Ovary (tissue), 9 donors: ENCODE measurements around the gene GPATCH4. TPM values are rescaled to one million over a fixed set of nuclear protein-coding genes. Genes with fewer than 3 reads are reported as not detected.

Experiments used
- DNase-seq, 5 donors: peaks; one replicate each; pipeline ENCODE4 v3.0.0-alpha.2; 2019 to 2020
- H3K27ac ChIP-seq, 2 donors: fragments of 200-600 bp; one replicate each; pipeline versions ENCODE4 v1.5.1 to v1.8.0; 2019 to 2022
- H3K27me3 ChIP-seq: fragments of 200-600 bp; one replicate; pipeline ENCODE4 v1.8.0; 2022
- H3K36me3 ChIP-seq: fragments of 200-600 bp; sonication (generic); one replicate; pipeline ENCODE4 v1.5.1; 2019
- H3K4me1 ChIP-seq: one replicate; pipeline ENCODE4 v1.8.1; 2013; ENCODE audit warnings: mild to moderate bottlenecking, moderate library complexity; ENCODE audit not compliant: insufficient read depth
- H3K4me3 ChIP-seq: fragments of 200-600 bp; sonication (generic); one replicate; pipeline ENCODE4 v1.5.1; 2017
- H3K9me3 ChIP-seq, 2 donors: fragments of 200-600 bp in 1 of 2; sonication (generic) in 1 of 2; one replicate each; pipeline versions ENCODE4 v1.5.1 to v1.8.1; 2013 to 2019; ENCODE audit warnings: mild to moderate bottlenecking in 1 of 2, moderate library complexity in 1 of 2
- EP300 ChIP-seq: sonication (generic); formaldehyde crosslinking; IDR thresholded peaks from one replicate; pipeline ENCODE4 v1.6.1; 2017; ENCODE audit warnings: antibody characterized with exemption
- POLR2A ChIP-seq: fragments of 450-650 bp; IDR thresholded peaks from one replicate; pipeline ENCODE4 v1.6.1; 2017; ENCODE audit warnings: antibody characterized with exemption, mild to moderate bottlenecking, moderate library complexity
- WGBS, 3 donors: extraction: QIAGEN DNeasy Blood & Tissue Kit in 1 of 3; methylation state at CpG; one replicate each; pipeline versions ENCODE4 v1.1.5 to v1.1.7; 2013 to 2017; 5-methylcytosine and 5-hydroxymethylcytosine counted together
- intact Hi-C, 4 donors: fragments of 100-400 bp; cut with DNase I; formaldehyde crosslinking; loops; one replicate each; pipeline versions ENCODE4 v1.11.0 to v1.15.1; 2022 to 2023
- polyA plus RNA-seq, 2 donors: library from polyadenylated mRNA; stranded (reverse); fragments of 200-250 nt in 1 of 2; fragments of 350-450 nt in 1 of 2; fragmentation: Illumina TruSeq in 1 of 2; extraction: RNeasy Lipid Tissue Mini Kit (QIAGEN cat#74804) in 1 of 2; gene quantifications; one replicate each; pipeline ENCODE4 v1.2.3, GENCODE V29; 2013 to 2014
- total RNA-seq, 7 donors: library from RNA; depleted of rRNA in 2 of 7; stranded (reverse); fragments of >200 nt in 2 of 7; fragmentation: NEBNext Ultra II Directional in 3 of 7; extraction: Animal tissue kit (Norgen Biotek cat#: 25700) in 3 of 7; gene quantifications; one replicate each; pipeline versions ENCODE4 v1.1.0 to v1.2.4, GENCODE V29; 2016 to 2023
- TF ChIP-seq, protein P1 (sequence below), 3 donors: fragments of 450-650 bp in 2 of 3; fragments of 200-600 bp in 1 of 3; IDR thresholded peaks; one replicate each; pipeline versions ENCODE4 v1.5.1 to v1.8.0; 2016 to 2022; ENCODE audit warnings: antibody characterized with exemption in 3 of 3, mild to moderate bottlenecking in 1 of 3
- donor health status: DM: no; HTN: no; CAD: no; lungs with moderate emphysema.
- donor health status: DM: no; HTN: no; CAD: no.
- donor health status: Bipolar disorder and iron deficiency.
- donor health status: DM: yes; HTN: yes; CAD: no.
- donor health status: DM: no; HTN: no; CAD: no.
- donor health status: DM: yes; HTN: yes; CAD: no.

The GPATCH4 gene
- total and polyA plus RNA-seq, 9 donors: 10.0 to 45.1 (median 22.0) TPM

DNA sequence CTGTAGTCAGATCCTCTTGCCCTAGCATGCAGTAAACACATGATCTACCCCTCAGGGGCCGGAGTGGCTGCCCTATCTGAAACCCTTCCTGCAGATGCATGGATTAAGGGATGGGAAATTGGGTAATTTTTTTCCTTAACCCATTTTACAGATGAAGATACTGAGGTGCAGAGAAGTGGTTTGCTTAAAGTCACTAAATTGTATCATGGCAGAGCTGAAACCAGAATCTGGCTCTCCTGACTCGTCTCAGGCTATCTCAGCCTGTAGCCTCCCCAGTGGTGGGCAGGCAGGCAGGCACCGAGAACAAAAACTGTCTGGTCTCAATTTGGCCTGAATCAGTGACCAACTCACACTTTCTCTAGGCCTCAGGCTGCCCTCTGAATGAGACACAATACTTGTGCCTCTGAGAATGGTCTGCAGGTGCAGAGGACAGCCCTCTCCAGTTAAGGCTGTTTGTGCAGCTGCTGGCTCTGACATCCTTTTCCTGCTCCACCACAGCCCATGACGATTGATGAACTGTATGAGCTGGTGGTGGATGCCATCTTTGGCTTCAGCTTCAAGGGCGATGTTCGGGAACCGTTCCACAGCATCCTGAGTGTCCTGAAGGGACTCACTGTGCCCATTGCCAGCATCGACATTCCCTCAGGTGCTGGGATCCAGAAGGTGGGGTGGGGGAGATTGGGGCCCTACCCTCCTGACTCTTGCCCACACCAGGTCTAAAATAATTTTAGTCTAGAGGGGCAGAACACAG is 8.2 kb downstream of the GPATCH4 start:
- 75 to 84% (median 78%) methylated on average over 8 of the region's 8 CpGs for WGBS, 3 donors
- intact Hi-C loops: loop anchor here in 1 of 4 donors (5.0 kb wide), 1 partner anchor 136 kb away; no protein-coding TSS in a partner anchor
- no peaks in the 10 kb centered on the region for H3K36me3 ChIP-seq

DNA sequence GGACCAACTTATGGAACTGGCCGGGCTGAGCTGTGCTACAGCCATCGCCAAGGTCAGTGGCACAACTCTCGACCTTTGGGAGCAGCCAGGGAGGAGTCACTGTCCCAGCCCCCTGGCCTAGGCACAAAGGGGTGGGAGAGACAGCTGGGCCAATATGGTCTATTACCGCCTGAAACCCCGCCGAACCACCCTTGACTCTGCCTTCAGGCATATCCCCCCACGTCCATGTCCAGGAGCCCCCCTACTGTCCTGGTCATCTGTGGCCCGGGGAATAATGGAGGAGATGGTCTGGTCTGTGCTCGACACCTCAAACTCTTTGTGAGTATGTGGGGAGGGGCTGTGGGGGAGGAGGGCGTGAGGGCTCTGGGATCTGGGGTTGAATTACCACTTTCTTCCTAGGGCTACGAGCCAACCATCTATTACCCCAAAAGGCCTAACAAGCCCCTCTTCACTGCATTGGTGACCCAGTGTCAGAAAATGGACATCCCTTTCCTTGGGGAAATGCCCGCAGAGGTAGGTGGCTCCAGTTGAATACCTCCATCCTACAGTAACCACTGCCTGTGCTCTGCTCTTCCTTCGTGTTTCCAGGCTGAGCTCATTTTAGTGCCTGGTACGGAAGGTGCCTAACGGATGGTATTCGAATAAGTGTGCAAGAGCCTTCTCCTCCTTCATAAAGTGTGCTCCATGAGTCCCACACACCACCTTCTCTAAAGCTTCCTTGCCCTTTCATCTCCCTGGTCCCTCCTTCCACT is 8.9 kb downstream of the GPATCH4 start:
- Histone ChIP-seq H3K4me3 (peak overlapping the region; percentile 51), H3K36me3 (no peaks in the 10 kb centered on the region), H3K4me1 (no peaks in the 10 kb centered on the region), H3K27ac (peak overlapping the region; percentile 59 to 71), H3K27me3 (no peaks in the 10 kb centered on the region), H3K9me3 (no peaks in the 10 kb centered on the region)
- TF ChIP-seq EP300 (no peak), POLR2A (no peak)
- TF ChIP-seq, protein P1, sequence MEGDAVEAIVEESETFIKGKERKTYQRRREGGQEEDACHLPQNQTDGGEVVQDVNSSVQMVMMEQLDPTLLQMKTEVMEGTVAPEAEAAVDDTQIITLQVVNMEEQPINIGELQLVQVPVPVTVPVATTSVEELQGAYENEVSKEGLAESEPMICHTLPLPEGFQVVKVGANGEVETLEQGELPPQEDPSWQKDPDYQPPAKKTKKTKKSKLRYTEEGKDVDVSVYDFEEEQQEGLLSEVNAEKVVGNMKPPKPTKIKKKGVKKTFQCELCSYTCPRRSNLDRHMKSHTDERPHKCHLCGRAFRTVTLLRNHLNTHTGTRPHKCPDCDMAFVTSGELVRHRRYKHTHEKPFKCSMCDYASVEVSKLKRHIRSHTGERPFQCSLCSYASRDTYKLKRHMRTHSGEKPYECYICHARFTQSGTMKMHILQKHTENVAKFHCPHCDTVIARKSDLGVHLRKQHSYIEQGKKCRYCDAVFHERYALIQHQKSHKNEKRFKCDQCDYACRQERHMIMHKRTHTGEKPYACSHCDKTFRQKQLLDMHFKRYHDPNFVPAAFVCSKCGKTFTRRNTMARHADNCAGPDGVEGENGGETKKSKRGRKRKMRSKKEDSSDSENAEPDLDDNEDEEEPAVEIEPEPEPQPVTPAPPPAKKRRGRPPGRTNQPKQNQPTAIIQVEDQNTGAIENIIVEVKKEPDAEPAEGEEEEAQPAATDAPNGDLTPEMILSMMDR (IDR thresholded peaks at IDR 0.05): no peak
- WGBS, 3 donors: 30 to 35% (median 31%) methylated on average over 16 of the region's 16 CpGs
- intact Hi-C loops: loop anchor here in 1 of 4 donors (5.0 kb wide), 1 partner anchor 135 kb away; no protein-coding TSS in a partner anchor
- DNase-seq: no peak

More for the DNA sequence above, 8.2 kb downstream of the GPATCH4 start:
- DNase-seq: no peak
- Histone ChIP-seq H3K4me1 (no peaks in the 10 kb centered on the region), H3K27me3 (no peaks in the 10 kb centered on the region), H3K4me3 (no peak overlapping the region), H3K27ac (no peak overlapping the region), H3K9me3 (no peaks in the 10 kb centered on the region)
- no peak for TF ChIP-seq EP300
- TF ChIP-seq, protein P1 (IDR thresholded peaks at IDR 0.05): no peak

DNA sequence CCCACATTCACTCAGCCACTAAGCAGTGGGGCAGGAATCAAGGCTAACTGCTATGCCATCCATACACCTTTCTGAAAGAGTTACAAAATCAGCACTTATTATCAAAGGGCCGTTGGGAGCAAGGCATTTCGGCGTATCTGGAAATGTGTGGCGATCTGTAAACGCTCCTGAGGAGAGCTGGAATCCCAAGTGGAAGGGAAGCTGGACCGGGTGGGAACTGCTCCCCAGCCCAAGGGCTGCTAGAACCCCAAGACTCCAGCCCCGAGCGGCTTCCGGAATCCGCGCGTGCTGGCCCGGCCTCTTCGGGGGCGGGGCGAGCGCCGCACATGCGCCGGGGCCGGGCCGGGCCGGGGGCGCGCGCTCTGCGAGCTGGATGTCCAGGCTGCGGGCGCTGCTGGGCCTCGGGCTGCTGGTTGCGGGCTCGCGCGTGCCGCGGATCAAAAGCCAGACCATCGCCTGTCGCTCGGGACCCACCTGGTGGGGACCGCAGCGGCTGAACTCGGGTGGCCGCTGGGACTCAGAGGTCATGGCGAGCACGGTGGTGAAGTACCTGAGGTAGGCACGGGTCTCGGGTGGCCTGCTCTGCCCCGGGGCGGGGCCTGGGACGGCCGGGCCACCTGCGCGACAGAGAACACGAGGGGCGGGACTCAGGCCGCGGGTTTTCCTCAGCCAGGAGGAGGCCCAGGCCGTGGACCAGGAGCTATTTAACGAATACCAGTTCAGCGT is 9.7 kb downstream of the GPATCH4 start, which contains the start of gene NAXE:
Gene NAXE, plus strand, starts transcription at position 345 of the 726 bp plus-strand sequence. Its CDS starts 29 bp downstream, at position 374.
- peak; percentile 48 for TF ChIP-seq POLR2A
- TF ChIP-seq, protein P1 (IDR thresholded peaks at IDR 0.05): no peak
- Histone ChIP-seq H3K27ac (peak within 1 kb of the TSS; percentile 59 to 71), H3K36me3 (no peaks in the 10 kb centered on the region), H3K9me3 (no peaks in the 10 kb centered on the region), H3K27me3 (no peaks in the 10 kb centered on the region), H3K4me1 (no peaks in the 10 kb centered on the region), H3K4me3 (peak within 1 kb of the TSS; percentile 51)
- intact Hi-C loops: loop anchor here in 1 of 4 donors (5.0 kb wide), 1 partner anchor 134 kb away; no protein-coding TSS in a partner anchor
- 0 to 1% (median 1%) methylated on average over 50 to 60 of the region's 60 CpGs for WGBS, 3 donors
- DNase-seq: peak; percentile 68 to 82 (median 78)

DNA sequence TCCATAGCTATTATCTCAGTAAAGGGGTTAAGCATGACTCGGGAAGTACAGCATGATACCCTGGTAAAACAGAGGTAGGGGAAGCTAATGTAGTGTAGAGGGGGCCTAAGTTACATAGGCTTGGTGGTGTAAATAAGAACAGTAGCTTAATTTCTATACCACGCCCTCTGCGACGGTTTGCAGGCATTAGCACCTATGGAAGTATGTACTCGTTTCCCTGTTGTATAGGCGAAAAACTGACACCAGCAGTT is 10.2 kb downstream of the GPATCH4 start:
- peak overlapping the region; percentile 51 for H3K4me3 ChIP-seq
- no peak for DNase-seq
- H3K27me3 ChIP-seq: no peaks in the 10 kb centered on the region
- H3K9me3 ChIP-seq: no peaks in the 10 kb centered on the region
- H3K27ac ChIP-seq: peak overlapping the region in 1 of 2 donors; percentile 60
- H3K36me3 ChIP-seq: no peaks in the 10 kb centered on the region
- no peak for TF ChIP-seq EP300
- TF ChIP-seq POLR2A: no peak
- intact Hi-C loops: loop anchor here in 1 of 4 donors (5.0 kb wide), 1 partner anchor 134 kb away; no protein-coding TSS in a partner anchor
- no peaks in the 10 kb centered on the region for H3K4me1 ChIP-seq
- 15 to 20% (median 19%) methylated on average over 6 of the region's 6 CpGs for WGBS, 3 donors
